K562 (cell line): Measurements from ENCODE around the gene NUPR1. TPM values are rescaled to one million over a fixed set of nuclear protein-coding genes. Genes with fewer than 3 reads are reported as not detected.

ENCODE experiments used
- ATAC-seq: fragments of 200-7000 bp; cut with Tn5 transposase; 3 replicates; pipeline ENCODE4 v1.9.1; 2020; ENCODE audit warnings: moderate library complexity
- BruUV-seq: library from RNA; stranded (reverse); fragments of 400-500 nt; replicated peaks from 2 replicates; lab custom pipeline; 2021; lab: Mats Ljungman, UMichigan
- CTCF ChIA-PET: fragments of 300-600 bp; formaldehyde crosslinking; extraction: SDS; loops from one replicate; lab custom pipeline; 2021; ENCODE audit warnings: low intra/inter-chr PET ratio; lab: Yijun Ruan, JAX
- POLR2A ChIA-PET: fragments of 300-600, 350-650 bp; sonication (Branson Sonifier 250); formaldehyde crosslinking; extraction: SDS; loops from one replicate; lab custom pipeline; 2021; ENCODE audit warnings: antibody characterized with exemption, inconsistent platforms; lab: Yijun Ruan, JAX
- DNase-seq, 4 experiments: peaks; one replicate each; pipeline versions ENCODE4 v3.0.0 to v3.0.0-alpha.2; 2011 to 2018; ENCODE audit warnings: low spot score in 3 of 4, mixed read lengths in 3 of 4; ENCODE audit errors: extremely low read depth in 1 of 4
- FAIRE-seq: peaks from 2 replicates; lab custom pipeline; 2011; peaks lifted over from hg19 to GRCh38; lab: Jason Lieb, UNC
- H2AFZ ChIP-seq: 2 replicates; pipeline ENCODE4 v1.6.0; 2011; ENCODE audit warnings: low read depth, low read length, control low read depth, inconsistent platforms
- H3K27ac ChIP-seq: fragments of 200-600 bp; 3 replicates; pipeline ENCODE4 v1.8.0; 2011; ENCODE audit warnings: low read depth, mild to moderate bottlenecking, control low read depth, inconsistent platforms, low read length, moderate library complexity, mixed read lengths; ENCODE audit errors: extremely low read depth
- H3K27me3 ChIP-seq, 2 experiments: fragments of 300-600 bp in 1 of 2; 2 replicates in 1 of 2; 3 replicates in 1 of 2; pipeline versions ENCODE4 v1.6.0 to v1.8.0; 2011; ENCODE audit warnings: inconsistent platforms in 2 of 2, low read length in 2 of 2, mild to moderate bottlenecking in 1 of 2, mixed read lengths in 1 of 2, moderate library complexity in 1 of 2; ENCODE audit not compliant: control insufficient read depth in 2 of 2, insufficient read depth in 2 of 2
- H3K36me3 ChIP-seq: fragments of 300-600 bp; 3 replicates; pipeline ENCODE4 v1.8.0; 2011; ENCODE audit warnings: mild to moderate bottlenecking, low read length, inconsistent platforms; ENCODE audit not compliant: control insufficient read depth, insufficient read depth
- H3K4me1 ChIP-seq, 2 experiments: fragments of 200-600 bp in 1 of 2; replicated peaks in 1 of 2; 2 replicates in 1 of 2; 3 replicates in 1 of 2; pipeline versions ENCODE4 v1.5.1 to v1.8.0; 2011; ENCODE audit warnings: inconsistent platforms in 2 of 2, low read length in 2 of 2, mild to moderate bottlenecking in 1 of 2, mixed read lengths in 1 of 2, moderate library complexity in 1 of 2; ENCODE audit not compliant: control insufficient read depth in 2 of 2, insufficient read depth in 2 of 2
- H3K4me2 ChIP-seq: 2 replicates; pipeline ENCODE4 v1.6.1; 2011; ENCODE audit warnings: low read length, control low read depth, inconsistent platforms, mixed read lengths; ENCODE audit not compliant: insufficient read depth
- H3K4me3 ChIP-seq: fragments of 200-600 bp; sonication (generic), shearing (Covaris generic); 2 replicates; pipeline ENCODE4 v1.5.1; 2016; ENCODE audit warnings: control low read depth, inconsistent platforms
- H3K79me2 ChIP-seq: fragments of 200-600 bp; 3 replicates; pipeline ENCODE4 v1.8.0; 2011; ENCODE audit warnings: low read length, inconsistent platforms; ENCODE audit not compliant: control insufficient read depth, insufficient read depth
- H3K9ac ChIP-seq, 2 experiments: 2 replicates each; pipeline versions ENCODE4 v1.6.0 to v1.6.1; 2011; ENCODE audit warnings: low read depth in 2 of 2, low read length in 2 of 2, control low read depth in 1 of 2, inconsistent platforms in 1 of 2, mild to moderate bottlenecking in 1 of 2, mixed read lengths in 1 of 2; ENCODE audit not compliant: insufficient read depth in 1 of 2
- H3K9me1 ChIP-seq: one replicate; pipeline ENCODE4 v1.6.0; 2011; ENCODE audit warnings: inconsistent platforms, mild to moderate bottlenecking, low read length, moderate library complexity; ENCODE audit not compliant: control insufficient read depth, insufficient read depth
- H3K9me3 ChIP-seq: replicated peaks from 2 replicates; pipeline ENCODE4 v1.5.1; 2011; ENCODE audit warnings: low read depth, low read length, inconsistent platforms; ENCODE audit not compliant: control insufficient read depth, insufficient read depth
- H4K20me1 ChIP-seq: replicated peaks from 2 replicates; pipeline ENCODE4 v1.6.1; 2011; ENCODE audit warnings: low read length, inconsistent platforms, mixed read lengths; ENCODE audit not compliant: control insufficient read depth, insufficient read depth
- CBX1 ChIP-seq: sonication (generic); IDR thresholded peaks from 2 replicates; pipeline ENCODE4 v1.6.1; 2016; ENCODE audit warnings: antibody characterized with exemption, low read depth, mild to moderate bottlenecking
- CTCF ChIP-seq, 3 experiments: IDR thresholded peaks in 2 of 3; conservative IDR thresholded peaks in 1 of 3; 2 replicates each; pipeline ENCODE4 v1.5.1; 2011 to 2012; ENCODE audit warnings: low read length in 3 of 3, mild to moderate bottlenecking in 3 of 3, control low read depth in 2 of 3, improper control_type of control experiment in 1 of 3, inconsistent platforms in 1 of 3, low read depth in 1 of 3, mixed read lengths in 1 of 3, moderate library complexity in 1 of 3; ENCODE audit not compliant: insufficient read depth in 2 of 3
- IFI16 ChIP-seq: fragments of 250-450 bp; sonication (Bioruptor Pico); IDR thresholded peaks from 2 replicates; pipeline ENCODE4 v2.1.2; 2022; ENCODE audit warnings: mild to moderate bottlenecking, inconsistent platforms
- SETDB1 ChIP-seq: IDR thresholded peaks from one replicate; pipeline ENCODE4 v1.6.1; 2012; ENCODE audit warnings: low read length, control low read depth, inconsistent platforms
- TARDBP ChIP-seq: fragments of 450-650 bp; IDR thresholded peaks from 2 replicates; pipeline ENCODE4 v1.6.1; 2016
- ZFP36 ChIP-seq: fragments of 150-350 bp; IDR thresholded peaks from 2 replicates; pipeline ENCODE4 v1.6.1; 2018; ENCODE audit warnings: low read length, low read depth; ENCODE audit not compliant: partially characterized antibody
- ZSCAN29 ChIP-seq: fragments of 450-650 bp; IDR thresholded peaks from 2 replicates; pipeline ENCODE4 v1.6.1; 2017
- WGBS: fragments of 100-300 bp; shearing (Covaris generic); methylation state at CpG from one replicate; pipeline ENCODE4 v1.1.6; 2016; ENCODE audit warnings: low coverage, mixed read lengths; ENCODE audit not compliant: insufficient coverage; ENCODE audit errors: missing lambda C conversion rate; 5-methylcytosine and 5-hydroxymethylcytosine counted together
- in situ Hi-C: fragments of 300-500 bp; cut with MboI; formaldehyde crosslinking; loops from 4 replicates; pipeline ENCODE4 v1.15.0; 2018; ENCODE audit warnings: inconsistent platforms, mixed read lengths
- intact Hi-C: fragments of 100-400 bp; cut with micrococcal nuclease; formaldehyde crosslinking; loops from 2 replicates; pipeline ENCODE4 v1.14.2; 2022
- polyA plus RNA-seq, 8 experiments: library from polyadenylated mRNA; depleted of rRNA in 4 of 8; stranded (reverse) in 5 of 8; unstranded in 3 of 8; fragments of >200 nt; fragmentation: Nextera tagmentation in 2 of 8; fragmentation: Illumina TruSeq in 1 of 8; extraction: Ambion mirVana in 2 of 8; extraction: Trizol in 1 of 8; gene quantifications; 2 replicates each; pipeline versions ENCODE4 v1.2.1 to v1.2.3, GENCODE V29; 2011 to 2014; ENCODE audit warnings: inconsistent platforms in 1 of 8, missing spikeins in 1 of 8
- total RNA-seq, 7 experiments: library from RNA; depleted of rRNA in 6 of 7; stranded (reverse); fragments of >200 nt in 6 of 7; fragmentation: Illumina TruSeq in 2 of 7; extraction: Trizol in 2 of 7; gene quantifications; 2 replicates each; pipeline versions ENCODE4 v1.2.1 to v1.2.3, GENCODE V29; 2011 to 2021; ENCODE audit warnings: low replicate concordance in 1 of 7
- TF ChIP-seq, protein P1 (sequence below), 2 experiments: fragments of 450-650 bp; IDR thresholded peaks; 2 replicates each; pipeline ENCODE4 v1.6.1; 2016; ENCODE audit warnings: mild to moderate bottlenecking in 2 of 2, borderline replicate concordance in 1 of 2, low read depth in 1 of 2, moderate library complexity in 1 of 2
- TF ChIP-seq, protein P2 (sequence below): fragments of 450-650 bp; IDR thresholded peaks from 2 replicates; pipeline ENCODE4 v1.7.1; 2018; ENCODE audit warnings: mild to moderate bottlenecking, low read depth; ENCODE audit not compliant: partially characterized antibody

Gene NUPR1
- total and polyA plus RNA-seq, 9 of the 15 experiments (the other 6 are each of a cell fraction or from before 2014, with no cell fraction given): 0.07 to 1.5 (median 0.27) TPM

DNA sequence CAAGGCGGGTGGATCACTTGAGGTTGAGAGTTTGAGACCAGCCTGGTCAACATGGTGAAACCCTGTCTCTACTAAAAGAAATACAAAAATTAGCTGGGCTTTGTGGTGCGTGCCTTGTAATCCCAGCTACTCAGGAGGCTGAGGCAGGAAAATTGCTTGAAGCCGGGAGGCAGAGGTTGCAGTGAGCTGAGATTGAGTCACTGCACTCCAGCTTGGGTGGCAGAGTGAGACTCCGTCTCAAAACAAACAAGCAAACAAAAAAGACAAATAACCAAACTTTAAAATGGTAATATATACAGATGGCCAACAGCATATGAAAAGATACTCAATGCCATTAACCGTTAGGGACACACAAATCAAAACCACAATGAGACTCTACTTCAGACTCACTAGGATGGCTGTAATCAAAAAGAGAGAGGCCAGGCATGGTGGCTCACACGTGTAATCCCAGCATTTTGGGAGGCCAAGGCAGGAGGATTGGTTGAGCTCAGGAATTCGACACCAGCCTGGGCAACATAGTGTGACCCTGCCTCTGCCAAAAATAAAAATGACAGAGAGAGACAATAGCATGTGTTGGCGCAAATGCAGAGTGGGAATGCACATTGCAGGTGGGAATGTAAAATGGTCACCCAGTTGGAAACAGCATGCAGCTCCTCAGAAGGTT, 36.8 kb upstream of the NUPR1 start:
- 79% methylated on average over 8 of the region's 8 CpGs for WGBS
- BruUV-seq: no TSS peak
- POLR2A ChIA-PET: no interaction called here
- TF ChIP-seq, protein P1, sequence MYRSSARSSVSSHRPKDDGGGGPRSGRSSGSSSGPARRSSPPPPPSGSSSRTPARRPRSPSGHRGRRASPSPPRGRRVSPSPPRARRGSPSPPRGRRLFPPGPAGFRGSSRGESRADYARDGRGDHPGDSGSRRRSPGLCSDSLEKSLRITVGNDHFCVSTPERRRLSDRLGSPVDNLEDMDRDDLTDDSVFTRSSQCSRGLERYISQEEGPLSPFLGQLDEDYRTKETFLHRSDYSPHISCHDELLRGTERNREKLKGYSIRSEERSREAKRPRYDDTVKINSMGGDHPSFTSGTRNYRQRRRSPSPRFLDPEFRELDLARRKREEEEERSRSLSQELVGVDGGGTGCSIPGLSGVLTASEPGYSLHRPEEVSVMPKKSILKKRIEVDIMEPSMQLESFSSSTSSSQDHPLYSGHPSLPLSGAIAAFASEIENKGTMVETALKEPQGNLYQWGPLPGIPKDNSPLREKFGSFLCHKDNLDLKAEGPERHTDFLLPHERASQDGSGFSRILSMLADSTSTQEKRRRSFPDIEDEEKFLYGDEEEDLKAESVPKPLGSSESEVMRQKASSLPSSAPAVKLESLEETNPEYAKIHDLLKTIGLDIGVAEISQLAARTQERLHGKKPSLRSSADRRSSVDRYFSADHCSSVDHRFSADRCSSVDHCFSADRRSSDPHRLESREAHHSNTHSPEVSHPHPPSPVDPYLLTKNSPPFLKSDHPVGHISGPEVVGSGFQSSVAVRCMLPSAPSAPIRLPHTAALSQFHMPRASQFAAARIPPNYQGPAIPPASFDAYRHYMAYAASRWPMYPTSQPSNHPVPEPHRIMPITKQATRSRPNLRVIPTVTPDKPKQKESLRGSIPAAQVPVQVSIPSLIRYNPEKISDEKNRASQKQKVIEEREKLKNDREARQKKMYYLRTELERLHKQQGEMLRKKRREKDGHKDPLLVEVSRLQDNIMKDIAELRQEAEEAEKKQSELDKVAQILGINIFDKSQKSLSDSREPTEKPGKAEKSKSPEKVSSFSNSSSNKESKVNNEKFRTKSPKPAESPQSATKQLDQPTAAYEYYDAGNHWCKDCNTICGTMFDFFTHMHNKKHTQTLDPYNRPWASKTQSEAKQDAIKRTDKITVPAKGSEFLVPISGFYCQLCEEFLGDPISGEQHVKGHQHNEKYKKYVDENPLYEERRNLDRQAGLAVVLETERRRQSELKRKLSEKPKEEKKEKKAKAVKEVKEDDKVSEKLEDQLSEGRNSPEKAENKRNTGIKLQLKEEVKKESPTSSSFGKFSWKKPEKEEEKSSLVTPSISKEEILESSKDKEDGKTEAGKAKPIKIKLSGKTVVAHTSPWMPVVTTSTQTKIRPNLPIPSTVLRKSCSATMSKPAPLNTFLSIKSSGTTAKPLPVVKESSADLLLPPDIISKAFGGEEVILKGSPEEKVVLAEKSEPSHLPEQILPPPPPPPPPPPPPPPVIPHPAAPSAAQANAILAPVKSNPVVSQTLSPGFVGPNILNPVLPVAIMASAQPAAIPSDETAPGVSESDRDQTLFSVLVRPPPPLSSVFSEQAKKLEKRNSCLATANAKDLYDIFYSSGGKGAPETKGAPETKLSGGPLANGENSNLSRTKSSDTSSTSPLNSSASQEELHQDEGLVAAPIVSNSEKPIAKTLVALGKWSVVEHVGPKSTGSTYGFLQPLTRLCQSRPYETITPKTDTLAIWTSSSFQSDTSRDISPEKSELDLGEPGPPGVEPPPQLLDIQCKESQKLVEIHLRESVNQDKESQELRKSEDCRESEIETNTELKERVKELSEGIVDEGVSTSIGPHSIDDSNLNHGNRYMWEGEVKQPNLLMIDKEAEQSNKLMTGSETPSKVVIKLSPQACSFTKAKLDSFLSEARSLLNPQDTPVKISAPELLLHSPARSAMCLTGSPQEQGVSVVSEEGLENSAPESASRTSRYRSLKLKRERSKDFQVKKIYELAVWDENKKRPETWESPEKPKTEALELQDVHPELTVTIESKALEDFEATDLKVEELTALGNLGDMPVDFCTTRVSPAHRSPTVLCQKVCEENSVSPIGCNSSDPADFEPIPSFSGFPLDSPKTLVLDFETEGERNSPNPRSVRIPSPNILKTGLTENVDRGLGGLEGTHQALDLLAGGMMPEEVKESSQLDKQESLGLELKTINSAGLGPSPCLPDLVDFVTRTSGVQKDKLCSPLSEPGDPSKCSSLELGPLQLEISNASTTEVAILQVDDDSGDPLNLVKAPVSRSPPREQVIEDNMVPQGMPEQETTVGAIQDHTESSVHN (IDR thresholded peaks at IDR 0.05; ENCODE audit: borderline replicate concordance in 1 of 2, low read depth in 1 of 2): no peak
- no peak for TF ChIP-seq ZSCAN29
- no peak for TF ChIP-seq IFI16
- TF ChIP-seq TARDBP: no peak
- no peak for TF ChIP-seq ZFP36
- TF ChIP-seq SETDB1: no peak
- TF ChIP-seq, protein P2, sequence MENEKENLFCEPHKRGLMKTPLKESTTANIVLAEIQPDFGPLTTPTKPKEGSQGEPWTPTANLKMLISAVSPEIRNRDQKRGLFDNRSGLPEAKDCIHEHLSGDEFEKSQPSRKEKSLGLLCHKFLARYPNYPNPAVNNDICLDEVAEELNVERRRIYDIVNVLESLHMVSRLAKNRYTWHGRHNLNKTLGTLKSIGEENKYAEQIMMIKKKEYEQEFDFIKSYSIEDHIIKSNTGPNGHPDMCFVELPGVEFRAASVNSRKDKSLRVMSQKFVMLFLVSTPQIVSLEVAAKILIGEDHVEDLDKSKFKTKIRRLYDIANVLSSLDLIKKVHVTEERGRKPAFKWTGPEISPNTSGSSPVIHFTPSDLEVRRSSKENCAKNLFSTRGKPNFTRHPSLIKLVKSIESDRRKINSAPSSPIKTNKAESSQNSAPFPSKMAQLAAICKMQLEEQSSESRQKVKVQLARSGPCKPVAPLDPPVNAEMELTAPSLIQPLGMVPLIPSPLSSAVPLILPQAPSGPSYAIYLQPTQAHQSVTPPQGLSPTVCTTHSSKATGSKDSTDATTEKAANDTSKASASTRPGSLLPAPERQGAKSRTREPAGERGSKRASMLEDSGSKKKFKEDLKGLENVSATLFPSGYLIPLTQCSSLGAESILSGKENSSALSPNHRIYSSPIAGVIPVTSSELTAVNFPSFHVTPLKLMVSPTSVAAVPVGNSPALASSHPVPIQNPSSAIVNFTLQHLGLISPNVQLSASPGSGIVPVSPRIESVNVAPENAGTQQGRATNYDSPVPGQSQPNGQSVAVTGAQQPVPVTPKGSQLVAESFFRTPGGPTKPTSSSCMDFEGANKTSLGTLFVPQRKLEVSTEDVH: no peak
- TF ChIP-seq CBX1: no peak
- no peak for TF ChIP-seq CTCF (IDR thresholded peaks at IDR 0.05 in 2 of 3, conservative IDR thresholded peaks at IDR 0.05 in 1 of 3; ENCODE audit: insufficient read depth in 2 of 3, low read depth in 1 of 3, low read length in 3 of 3)

More for the DNA sequence above, 36.8 kb upstream of the NUPR1 start:
- H3K9me3 ChIP-seq: no peaks in the 10 kb centered on the region
- in situ Hi-C loops (no loop called here), intact Hi-C loops (no loop called here)
- no peak overlapping the region for H3K4me3 ChIP-seq
- CTCF ChIA-PET: no interaction called here
- H4K20me1 ChIP-seq: no peaks in the 10 kb centered on the region; the same call in 1 of the 2 replicates
- ATAC-seq (no peak), FAIRE-seq (no peak), DNase-seq (no peak)
- H3K27me3 ChIP-seq: no peaks in the 10 kb centered on the region
- no peak overlapping the region for H3K4me2 ChIP-seq
- no peaks in the 10 kb centered on the region for H3K9me1 ChIP-seq
- H3K27ac ChIP-seq: no peak overlapping the region
- H3K79me2 ChIP-seq: no peaks in the 10 kb centered on the region; the same call in 2 of the 3 replicates
- H3K36me3 ChIP-seq: no peaks in the 10 kb centered on the region
- no peak overlapping the region for H2AFZ ChIP-seq
- H3K4me1 ChIP-seq: 0 out of 5 replicates have a peak, but pooled peaks cover 0 to 3% of the 10 kb centered on the region in 2 experiments
- H3K9ac ChIP-seq: no peak overlapping the region
